Coronary artery (tissue), 2 donors: ENCODE data around the gene GRK5.

ENCODE experiments used
- DNase-seq: peaks from one replicate; pipeline ENCODE4 v3.0.0-alpha.2; 2017; ENCODE audit warnings: low spot score
- H3K27ac ChIP-seq, 2 donors: fragments of 200-600 bp; sonication (generic); one replicate each; pipeline ENCODE4 v1.5.1; 2016 to 2019
- H3K4me3 ChIP-seq: fragments of 200-600 bp; sonication (generic); 2 replicates; pipeline ENCODE4 v1.5.1; 2016; ENCODE audit warnings: mild to moderate bottlenecking, moderate library complexity
- TF ChIP-seq, protein P1 (sequence below): fragments of 200-600 bp; sonication (generic); IDR thresholded peaks from one replicate; pipeline ENCODE4 v1.5.1; 2019; ENCODE audit warnings: antibody characterized with exemption

The GRK5 gene

DNA sequence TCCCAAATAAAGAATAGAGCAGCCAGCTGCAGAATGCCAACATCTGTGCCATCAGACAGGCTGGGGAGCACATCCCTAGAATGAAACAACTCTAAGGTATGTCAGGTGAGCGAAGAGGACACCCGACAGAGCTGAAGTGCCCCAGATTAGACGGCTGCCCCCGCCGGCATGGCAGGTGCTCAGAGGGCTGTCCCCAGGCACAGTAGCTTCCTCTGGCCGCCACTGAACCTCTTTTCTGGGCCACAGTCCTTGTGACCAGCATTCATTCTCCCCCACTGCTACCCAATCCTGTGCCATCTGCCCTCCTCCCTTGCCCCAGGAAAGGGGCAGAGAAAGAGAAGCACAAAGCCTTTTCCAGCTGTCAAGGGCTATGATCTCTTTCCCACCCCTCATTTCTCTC is 293.4 kb downstream of the GRK5 start:
- TF ChIP-seq, protein P1, sequence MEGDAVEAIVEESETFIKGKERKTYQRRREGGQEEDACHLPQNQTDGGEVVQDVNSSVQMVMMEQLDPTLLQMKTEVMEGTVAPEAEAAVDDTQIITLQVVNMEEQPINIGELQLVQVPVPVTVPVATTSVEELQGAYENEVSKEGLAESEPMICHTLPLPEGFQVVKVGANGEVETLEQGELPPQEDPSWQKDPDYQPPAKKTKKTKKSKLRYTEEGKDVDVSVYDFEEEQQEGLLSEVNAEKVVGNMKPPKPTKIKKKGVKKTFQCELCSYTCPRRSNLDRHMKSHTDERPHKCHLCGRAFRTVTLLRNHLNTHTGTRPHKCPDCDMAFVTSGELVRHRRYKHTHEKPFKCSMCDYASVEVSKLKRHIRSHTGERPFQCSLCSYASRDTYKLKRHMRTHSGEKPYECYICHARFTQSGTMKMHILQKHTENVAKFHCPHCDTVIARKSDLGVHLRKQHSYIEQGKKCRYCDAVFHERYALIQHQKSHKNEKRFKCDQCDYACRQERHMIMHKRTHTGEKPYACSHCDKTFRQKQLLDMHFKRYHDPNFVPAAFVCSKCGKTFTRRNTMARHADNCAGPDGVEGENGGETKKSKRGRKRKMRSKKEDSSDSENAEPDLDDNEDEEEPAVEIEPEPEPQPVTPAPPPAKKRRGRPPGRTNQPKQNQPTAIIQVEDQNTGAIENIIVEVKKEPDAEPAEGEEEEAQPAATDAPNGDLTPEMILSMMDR, result no peak
- Histone ChIP-seq H3K27ac (no peak overlapping the region), H3K4me3 (no peak overlapping the region)
- DNase-seq, result no peak

DNA sequence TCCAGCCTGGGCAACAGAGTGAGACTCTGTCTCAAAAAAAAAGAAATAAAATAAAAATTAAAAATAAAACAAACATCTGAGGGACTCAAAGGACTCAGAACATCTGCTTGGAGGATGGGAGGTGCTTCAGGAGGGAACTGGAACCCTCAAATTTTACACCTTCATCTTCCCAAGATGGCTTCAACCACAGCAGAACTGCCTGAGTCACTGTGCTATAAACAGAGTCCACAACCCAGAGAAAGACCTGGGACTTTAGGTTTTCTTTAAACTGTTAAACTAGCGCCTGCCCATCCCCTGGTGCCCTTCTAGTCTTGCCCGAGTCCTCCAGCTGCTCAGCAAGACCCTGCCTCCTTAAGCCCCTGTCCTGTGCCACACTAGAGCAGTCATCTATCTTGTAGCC is 294.3 kb downstream of the GRK5 start:
- TF ChIP-seq, protein P1, result no peak
- Histone ChIP-seq H3K27ac (no peak overlapping the region), H3K4me3 (no peak overlapping the region)
- DNase-seq, result no peak

DNA sequence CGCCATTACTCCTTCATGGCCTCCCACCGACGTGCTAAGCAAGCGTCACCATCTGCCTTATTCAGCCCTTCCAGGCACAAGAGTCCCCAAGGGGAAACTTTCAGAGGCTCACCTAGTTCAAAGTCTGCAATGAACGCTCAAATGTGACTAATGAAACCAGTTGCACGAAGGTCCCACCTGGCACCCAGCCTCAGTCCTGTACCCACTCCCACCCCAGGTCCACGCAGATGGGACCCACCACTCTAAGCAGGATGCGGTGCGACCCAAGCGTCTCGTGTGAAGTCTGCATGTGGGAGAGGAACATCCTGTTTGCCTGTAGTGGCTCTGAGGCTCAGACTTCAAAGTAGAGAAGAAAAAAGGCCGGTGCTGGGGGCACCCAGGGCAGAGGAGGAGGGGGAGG is 294.8 kb downstream of the GRK5 start:
- H3K4me3 ChIP-seq, result no peak overlapping the region
- no peak for DNase-seq
- TF ChIP-seq, protein P1, result no peak
- no peak overlapping the region for H3K27ac ChIP-seq

DNA sequence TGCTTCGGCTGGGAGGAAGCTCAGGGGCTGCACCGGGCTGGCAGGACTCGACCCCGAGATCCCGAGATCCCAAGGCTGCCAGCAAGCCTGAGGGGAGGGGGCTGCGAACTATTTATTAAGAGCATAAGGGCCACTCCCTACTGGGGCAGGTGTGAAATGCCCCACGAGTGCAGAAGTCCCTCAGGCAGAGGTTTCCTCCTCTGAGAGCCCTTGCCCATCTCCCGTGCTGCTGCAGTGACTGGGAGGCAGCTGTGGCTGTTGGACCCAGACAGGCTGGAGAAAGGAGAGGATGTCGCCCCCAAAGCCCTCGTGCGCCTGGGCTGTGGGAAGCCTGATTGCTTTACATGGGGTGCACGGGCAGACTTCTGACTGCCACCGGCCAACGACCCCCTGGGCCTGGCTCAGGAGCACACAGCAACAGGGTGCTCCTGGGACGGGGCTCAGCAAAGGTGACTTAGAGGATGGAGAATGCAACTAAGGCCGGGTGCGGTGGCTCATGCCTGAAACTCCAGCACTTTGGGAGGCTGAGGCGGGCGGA is 295.3 kb downstream of the GRK5 start:
- Histone ChIP-seq H3K4me3 (no peak overlapping the region), H3K27ac (no peak overlapping the region)
- TF ChIP-seq, protein P1, result no peak
- no peak for DNase-seq

DNA sequence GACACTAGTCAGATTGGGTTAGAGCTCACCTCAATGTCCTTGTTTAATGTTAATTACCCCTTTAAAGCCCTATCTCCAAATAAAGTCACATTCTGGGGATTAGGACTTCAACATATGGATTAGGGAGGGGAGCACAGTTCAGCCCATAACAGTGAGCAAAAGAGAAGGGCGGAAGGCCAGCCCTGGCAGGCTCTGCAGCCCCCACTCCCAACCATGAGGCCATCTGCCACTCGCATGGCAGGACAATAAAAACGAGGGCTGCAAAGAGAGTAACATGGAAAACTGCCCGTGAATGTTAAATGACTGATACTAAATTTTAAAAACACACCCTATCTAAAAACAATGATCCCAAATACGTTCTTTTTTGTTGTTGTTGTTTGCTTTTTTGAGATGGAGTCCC is 296.4 kb downstream of the GRK5 start:
- TF ChIP-seq, protein P1, result no peak
- no peak overlapping the region for H3K27ac ChIP-seq
- no peak overlapping the region for H3K4me3 ChIP-seq
- DNase-seq, result no peak

DNA sequence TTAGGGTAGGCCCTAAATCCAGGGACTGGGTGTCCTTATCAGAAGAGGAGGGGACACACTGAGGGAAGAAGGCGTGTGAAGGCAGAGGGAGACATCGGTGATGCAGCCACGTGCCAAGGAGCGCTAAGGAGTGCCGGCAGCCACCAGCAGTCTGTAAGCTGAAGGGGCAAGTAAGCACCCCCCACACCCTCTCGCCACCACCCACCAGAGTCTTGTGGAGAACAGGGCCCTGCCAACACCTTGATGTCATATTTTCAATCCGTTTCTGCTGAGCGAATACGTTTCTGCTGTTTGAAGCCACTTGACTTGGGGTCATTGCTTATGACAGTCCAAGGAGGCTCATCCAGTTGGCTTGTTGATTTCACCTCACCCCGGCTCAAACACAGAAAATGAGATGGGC is 297.3 kb downstream of the GRK5 start:
- DNase-seq, result no peak
- no peak overlapping the region for H3K4me3 ChIP-seq
- TF ChIP-seq, protein P1, result no peak
- H3K27ac ChIP-seq, result no peak overlapping the region

DNA sequence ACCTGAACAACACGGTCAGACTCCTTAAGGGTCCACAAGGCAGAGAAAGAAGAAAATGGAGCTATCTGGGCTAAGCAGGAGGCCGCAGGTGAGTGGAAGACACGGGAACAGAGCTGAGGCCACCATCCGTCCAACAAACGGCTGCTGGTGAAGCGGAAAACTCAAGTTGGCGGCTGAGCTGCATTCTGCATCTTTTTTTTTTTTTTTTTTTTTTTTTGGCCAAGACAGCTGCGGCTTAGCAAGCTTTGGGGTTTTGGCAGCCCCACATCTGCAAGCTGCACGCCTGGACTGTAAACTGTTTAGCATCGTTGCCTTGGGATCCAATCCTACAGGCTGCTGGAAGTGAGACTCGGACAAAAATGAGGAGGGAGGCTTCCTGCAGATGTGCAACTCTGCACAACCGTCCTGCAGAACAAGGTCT is 297.8 kb downstream of the GRK5 start:
- Histone ChIP-seq H3K4me3 (no peak overlapping the region), H3K27ac (no peak overlapping the region)
- TF ChIP-seq, protein P1, result no peak
- no peak for DNase-seq
